NB4 (cell line): ENCODE results near the gene ADCY6.
A peak's percentile ranks its signal among the peaks of the same experiment; 100 is the strongest.

Experiments used
- DNase-seq: peaks from one replicate; pipeline ENCODE4 v3.0.0; 2010; ENCODE audit warnings: low read depth
- H3K4me3 ChIP-seq: one replicate; pipeline ENCODE4 v1.5.1; 2011; ENCODE audit warnings: mild to moderate bottlenecking, low read depth, low read length, moderate library complexity
- CTCF ChIP-seq: IDR thresholded peaks from one replicate; pipeline ENCODE4 v1.5.1; 2012; ENCODE audit warnings: low read depth, low read length
- MAX ChIP-seq: IDR thresholded peaks from 2 replicates; pipeline ENCODE4 v1.6.1; 2011; ENCODE audit warnings: low read depth, low read length
- MYC ChIP-seq: IDR thresholded peaks from 2 replicates; pipeline ENCODE4 v1.6.1; 2011; ENCODE audit warnings: low read depth, low read length
- POLR2A ChIP-seq: IDR thresholded peaks from 2 replicates; pipeline ENCODE4 v1.6.1; 2011; ENCODE audit warnings: mild to moderate bottlenecking; ENCODE audit not compliant: insufficient read length; ENCODE audit errors: extremely low read depth

The ADCY6 gene

GRCh38 chr12:48818831-48819590 lies 30.1 kb upstream of the ADCY6 start:
- no peak overlapping the region for H3K4me3 ChIP-seq
- DNase-seq, result no peak
- TF ChIP-seq POLR2A (no peak), CTCF (no peak), MYC (no peak), MAX (no peak)

GRCh38 chr12:48817873-48818830 lies 29.3 kb upstream of the ADCY6 start, which contains the start of gene CACNB3:
CACNB3 (plus strand) TSS chr12:48818496; CDS start chr12:48818930, 434 bp downstream.
- peak within 1 kb of the TSS; percentile 25 for H3K4me3 ChIP-seq
- DNase-seq, result peak; percentile 62
- TF ChIP-seq MAX (no peak), POLR2A (no peak), MYC (no peak), CTCF (no peak)

DNA sequence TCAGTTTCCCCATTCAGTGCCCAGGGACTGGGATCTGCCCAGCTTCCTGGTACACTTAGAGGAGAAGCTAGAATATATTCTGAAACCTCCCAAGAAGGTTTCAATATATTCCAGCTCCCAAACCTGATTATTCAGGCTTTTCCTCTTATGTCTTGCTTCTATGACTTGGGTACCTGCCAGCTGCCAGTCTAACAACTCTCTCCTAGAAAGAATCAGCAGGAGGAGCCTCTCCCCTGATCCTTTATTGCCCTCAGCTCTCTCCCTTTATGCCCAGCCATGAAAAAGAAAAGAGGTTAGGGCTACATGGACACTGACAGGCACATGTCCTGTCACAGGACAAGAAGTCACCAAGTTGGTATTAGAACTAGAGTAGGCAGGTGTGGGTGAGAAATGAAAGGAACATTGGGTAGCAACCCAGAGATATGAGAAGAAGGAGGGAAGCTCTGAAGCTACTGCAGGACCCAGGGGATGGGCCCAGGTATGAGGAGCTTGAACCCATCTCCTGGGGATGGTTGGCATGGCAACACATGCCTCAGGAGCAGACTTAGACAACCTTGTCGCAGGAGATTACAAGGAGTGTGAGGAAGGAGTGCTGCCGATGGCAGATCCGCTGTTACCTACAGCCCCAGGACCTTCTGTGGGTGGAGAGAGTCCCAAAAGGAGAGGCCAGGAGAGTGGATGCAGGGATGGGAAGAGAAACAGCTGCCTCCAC lies 27.4 kb upstream of the ADCY6 start:
- H3K4me3 ChIP-seq, result no peak overlapping the region
- no peak for DNase-seq
- TF ChIP-seq CTCF (no peak), MAX (no peak), POLR2A (no peak), MYC (no peak)

DNA sequence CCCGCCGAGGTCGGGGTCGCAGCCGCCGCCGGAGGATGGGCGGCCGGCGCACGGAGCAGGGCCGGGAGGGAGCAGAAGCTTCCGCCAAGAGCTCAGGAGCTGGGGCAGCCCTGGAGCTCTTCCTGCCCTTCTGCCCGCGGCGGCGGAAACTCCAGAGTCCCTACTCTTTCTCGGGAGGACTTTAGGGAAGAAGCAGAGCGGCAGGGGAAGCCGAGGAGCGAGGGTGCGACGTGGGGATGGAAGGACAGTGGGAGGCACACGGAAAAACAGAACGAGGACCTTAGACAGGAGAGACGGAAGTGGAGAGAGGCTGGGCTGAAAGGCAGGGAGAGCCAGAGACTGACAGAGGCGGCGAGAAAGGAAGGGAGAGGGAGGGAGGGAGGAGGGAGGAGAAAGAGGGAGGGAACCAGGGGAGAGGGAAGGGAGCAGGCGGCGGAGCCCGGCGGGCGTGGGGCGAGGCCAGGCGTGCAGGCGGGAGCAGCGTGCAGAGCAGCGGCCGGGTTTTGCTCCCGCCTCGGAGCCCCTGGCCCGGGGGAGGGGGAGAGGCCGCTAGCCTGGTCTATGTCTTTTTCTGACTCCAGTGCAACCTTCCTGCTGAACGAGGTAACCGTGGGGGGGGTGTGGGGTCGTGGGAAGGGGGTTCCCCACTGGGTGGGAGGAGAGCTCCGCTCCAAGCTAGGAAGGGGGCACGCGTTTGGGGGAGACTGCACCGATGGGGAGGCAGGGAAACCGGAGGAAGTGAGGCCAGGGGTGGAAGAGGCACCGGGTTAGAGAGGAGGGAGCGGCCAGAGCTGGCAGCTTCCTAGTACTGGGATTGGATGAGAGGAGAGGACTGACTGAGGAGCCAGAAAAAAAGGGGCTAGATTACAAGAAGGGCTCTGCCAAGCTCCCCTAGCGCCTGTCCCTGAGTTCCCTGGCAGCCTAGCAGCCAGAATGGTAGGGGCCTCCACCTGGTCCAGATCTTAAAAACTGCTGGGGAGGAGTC lies 26.5 kb upstream of the ADCY6 start:
- DNase-seq, result peak; percentile 89
- peak overlapping the region; percentile 69 for H3K4me3 ChIP-seq
- TF ChIP-seq POLR2A (peak; percentile 8), MYC (0 out of 2 replicates have a peak, but pooled peaks have one; percentile 36), CTCF (no peak), MAX (peak; percentile 57)
